Measurements from ENCODE around the gene CYB5R4. TPM values are rescaled to one million over a fixed set of nuclear protein-coding genes. Genes with fewer than 3 reads are reported as not detected.

CYB5R4 gene
- total and polyA plus RNA-seq, 10 donors, result 10.0 to 50.7 (median 25.8) TPM

GRCh38 chr6:83974409-83975050 is 115.0 kb downstream of the CYB5R4 start:
- H3K9me3 ChIP-seq, result peaks cover 0 to 28% (median 16%) of the 10 kb centered on the region in 8 donors
- no peak overlapping the region for H3K4me3 ChIP-seq
- H3K27ac ChIP-seq, result no peak overlapping the region
- H3K27me3 ChIP-seq (replicated peaks in 1 of 7), result no peaks in the 10 kb centered on the region
- no peak for DNase-seq
- TF ChIP-seq POLR2AphosphoS5 (IDR thresholded peaks at IDR 0.05) (no peak), POLR2A (IDR thresholded peaks at IDR 0.05) (no peak), CTCF (IDR thresholded peaks at IDR 0.05 in 8 of 11, conservative IDR thresholded peaks at IDR 0.05 in 3 of 11) (no peak)
- no peaks in the 10 kb centered on the region for H3K4me1 ChIP-seq
- H3K36me3 ChIP-seq, result no peaks in the 10 kb centered on the region
- intact Hi-C loops (cut with DNase I; ENCODE audit: low total_unique reads), result no loop called here
- 6 to 19% (median 15%) methylated on average over 3 of the region's 3 CpGs for WGBS, 5 donors

- no peaks in the 10 kb centered on the region for H3K27me3 ChIP-seq (replicated peaks in 1 of 7)
- no peaks in the 10 kb centered on the region for H3K4me1 ChIP-seq
- no peak for TF ChIP-seq POLR2AphosphoS5 (IDR thresholded peaks at IDR 0.05)
- TF ChIP-seq CTCF (IDR thresholded peaks at IDR 0.05 in 8 of 11, conservative IDR thresholded peaks at IDR 0.05 in 3 of 11), result no peak
- no peak for TF ChIP-seq POLR2A (IDR thresholded peaks at IDR 0.05)
- H3K27ac ChIP-seq, result no peak overlapping the region
- H3K4me3 ChIP-seq, result no peak overlapping the region
- DNase-seq, result no peak
- 76 to 88% (median 86%) methylated on average over 5 of the region's 5 CpGs for WGBS, 5 donors
- no peaks in the 10 kb centered on the region for H3K36me3 ChIP-seq
- intact Hi-C loops (cut with DNase I; ENCODE audit: low total_unique reads), result no loop called here
- H3K9me3 ChIP-seq, result peaks cover 0 to 19% (median 0%) of the 10 kb centered on the region in 8 donors
These were observed 116.7 kb downstream of the CYB5R4 start for GRCh38 chr6:83976037-83976755.

GRCh38 chr6:83976871-83977270 is 117.4 kb downstream of the CYB5R4 start:
- Histone ChIP-seq H3K4me3 (no peak overlapping the region), H3K36me3 (no peaks in the 10 kb centered on the region), H3K27me3 (replicated peaks in 1 of 7) (no peaks in the 10 kb centered on the region), H3K27ac (no peak overlapping the region), H3K4me1 (no peaks in the 10 kb centered on the region), H3K9me3 (peaks cover 0 to 12% (median 0%) of the 10 kb centered on the region in 8 donors)
- TF ChIP-seq POLR2AphosphoS5 (IDR thresholded peaks at IDR 0.05), result no peak
- no peak for TF ChIP-seq POLR2A (IDR thresholded peaks at IDR 0.05)
- TF ChIP-seq CTCF (IDR thresholded peaks at IDR 0.05 in 8 of 11, conservative IDR thresholded peaks at IDR 0.05 in 3 of 11), result no peak
- intact Hi-C loops (cut with DNase I; ENCODE audit: low total_unique reads), result no loop called here
- 93 to 95% (median 95%) methylated on average over 8 of the region's 8 CpGs for WGBS, 5 donors
- no peak for DNase-seq

- H3K4me3 ChIP-seq, result no peak overlapping the region
- H3K9me3 ChIP-seq, result peaks cover 0 to 8% (median 0%) of the 10 kb centered on the region in 8 donors
- TF ChIP-seq POLR2A (IDR thresholded peaks at IDR 0.05) (no peak), POLR2AphosphoS5 (IDR thresholded peaks at IDR 0.05) (no peak), CTCF (IDR thresholded peaks at IDR 0.05 in 8 of 11, conservative IDR thresholded peaks at IDR 0.05 in 3 of 11) (no peak)
- H3K4me1 ChIP-seq, result no peaks in the 10 kb centered on the region
- intact Hi-C loops (cut with DNase I; ENCODE audit: low total_unique reads), result no loop called here
- H3K27me3 ChIP-seq (replicated peaks in 1 of 7), result no peaks in the 10 kb centered on the region
- peaks cover 0 to 2% (median 0%) of the 10 kb centered on the region in 6 donors for H3K36me3 ChIP-seq
- no peak for DNase-seq
- 37 to 77% (median 53%) methylated on average over 1 of the region's 1 CpG for WGBS, 5 donors
- no peak overlapping the region for H3K27ac ChIP-seq
These were observed 118.8 kb downstream of the CYB5R4 start for GRCh38 chr6:83978324-83978734.
